ENCODE data around the gene C11orf24. TPM values are rescaled to one million over a fixed set of nuclear protein-coding genes. Genes with fewer than 3 reads are reported as not detected.

Gene C11orf24
- total RNA-seq, 1 donor from 2014 or later = 26.7 TPM

DNA sequence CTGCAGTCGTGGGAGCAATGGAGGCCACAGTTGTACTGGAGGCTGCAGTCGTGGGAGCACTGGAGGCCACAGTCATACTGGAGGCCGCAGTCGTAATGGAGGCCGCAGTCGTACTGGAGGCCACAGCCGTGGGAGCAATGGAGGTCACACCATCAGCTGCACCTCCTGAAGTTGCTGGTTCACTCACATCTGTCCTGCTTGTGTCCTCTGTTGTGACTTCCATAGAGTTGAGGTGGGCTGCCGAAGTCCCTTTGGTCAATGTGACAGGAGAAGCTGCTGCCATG is 9.3 kb downstream of the C11orf24 start:
- intact Hi-C loops (cut with DNase I) = no loop called here
- H3K36me3 ChIP-seq = peaks cover 57% of the 10 kb centered on the region
- no peaks in the 10 kb centered on the region for H3K27me3 ChIP-seq
- peaks cover 3% of the 10 kb centered on the region for H3K4me1 ChIP-seq
- no peaks in the 10 kb centered on the region for H3K9me3 ChIP-seq
- TF ChIP-seq CTCF (IDR thresholded peaks at IDR 0.05) = no peak
- DNase-seq (no peak), ATAC-seq (no peak)
- no peak overlapping the region for H3K27ac ChIP-seq
- H3K4me3 ChIP-seq = no peak overlapping the region

DNA sequence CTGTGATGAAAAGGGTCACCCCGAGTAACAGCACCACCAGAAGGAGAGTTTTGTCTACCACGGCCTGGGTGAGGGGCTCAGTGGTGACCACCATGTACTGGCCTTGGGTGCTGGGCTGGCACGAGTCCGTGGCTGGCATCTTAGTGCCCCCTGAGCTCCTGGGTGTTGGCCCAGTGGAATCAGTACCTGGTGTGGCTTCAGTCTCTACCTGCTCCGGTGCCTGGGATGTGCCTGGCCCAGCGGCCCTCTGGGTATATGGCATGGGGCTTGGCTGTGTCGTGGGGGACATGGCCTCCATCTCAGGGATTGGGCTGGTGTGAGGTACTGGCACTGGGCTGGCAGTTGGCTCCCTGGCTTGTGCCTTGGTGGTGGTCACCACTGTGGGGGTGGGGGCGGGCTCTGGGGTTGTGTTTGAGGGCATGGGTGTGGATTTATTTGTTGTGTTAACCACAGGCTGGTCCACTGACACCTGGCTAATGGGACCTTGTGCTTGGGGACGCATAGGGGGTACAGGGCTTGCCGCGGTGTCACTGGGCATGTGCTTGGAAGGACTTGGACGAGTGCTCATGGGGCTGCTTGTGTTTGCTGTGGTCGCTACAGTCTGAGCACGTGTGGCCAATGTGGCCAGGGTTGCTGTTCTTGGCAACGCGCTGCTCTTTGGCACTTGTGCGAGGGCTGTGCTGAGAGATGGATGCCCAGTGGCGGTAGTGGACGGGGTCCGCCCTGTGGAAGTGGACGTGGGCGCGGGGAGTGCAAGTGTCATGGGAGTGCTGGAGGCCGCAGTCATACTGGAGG is 9.8 kb downstream of the C11orf24 start:
- Histone ChIP-seq H3K4me1 (peaks cover 9% of the 10 kb centered on the region), H3K27ac (no peak overlapping the region), H3K9me3 (no peaks in the 10 kb centered on the region), H3K36me3 (peaks cover 52% of the 10 kb centered on the region), H3K4me3 (no peak overlapping the region), H3K27me3 (no peaks in the 10 kb centered on the region)
- intact Hi-C loops (cut with DNase I) = no loop called here
- ATAC-seq = no peak
- DNase-seq = no peak
- TF ChIP-seq CTCF (IDR thresholded peaks at IDR 0.05) = no peak

DNA sequence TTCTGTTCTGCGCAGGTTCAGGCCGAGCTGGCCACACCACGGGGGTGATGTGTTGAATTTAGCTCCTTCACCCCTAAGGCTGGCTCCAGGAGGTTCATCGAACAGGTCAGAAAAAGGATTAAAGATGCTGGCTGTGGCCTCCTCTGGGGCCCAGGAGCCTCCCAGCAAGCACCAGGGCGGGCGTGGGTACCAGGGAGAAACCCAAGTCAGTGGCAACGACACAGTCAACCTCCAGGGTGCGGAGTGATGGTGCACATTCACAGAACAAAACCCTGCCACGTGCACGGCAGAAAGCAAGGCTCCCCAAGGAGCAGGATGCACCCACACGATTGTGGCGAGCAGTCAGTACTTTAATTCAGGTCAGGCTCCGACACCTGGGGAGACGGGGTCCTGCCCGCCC is 10.8 kb downstream of the C11orf24 start:
- H3K27ac ChIP-seq = no peak overlapping the region
- intact Hi-C loops (cut with DNase I) = no loop called here
- DNase-seq (no peak), ATAC-seq (no peak)
- TF ChIP-seq CTCF (IDR thresholded peaks at IDR 0.05) = no peak
- no peaks in the 10 kb centered on the region for H3K9me3 ChIP-seq
- no peak overlapping the region for H3K4me3 ChIP-seq
- no peaks in the 10 kb centered on the region for H3K27me3 ChIP-seq
- peaks cover 9% of the 10 kb centered on the region for H3K4me1 ChIP-seq
- H3K36me3 ChIP-seq = peaks cover 43% of the 10 kb centered on the region

DNA sequence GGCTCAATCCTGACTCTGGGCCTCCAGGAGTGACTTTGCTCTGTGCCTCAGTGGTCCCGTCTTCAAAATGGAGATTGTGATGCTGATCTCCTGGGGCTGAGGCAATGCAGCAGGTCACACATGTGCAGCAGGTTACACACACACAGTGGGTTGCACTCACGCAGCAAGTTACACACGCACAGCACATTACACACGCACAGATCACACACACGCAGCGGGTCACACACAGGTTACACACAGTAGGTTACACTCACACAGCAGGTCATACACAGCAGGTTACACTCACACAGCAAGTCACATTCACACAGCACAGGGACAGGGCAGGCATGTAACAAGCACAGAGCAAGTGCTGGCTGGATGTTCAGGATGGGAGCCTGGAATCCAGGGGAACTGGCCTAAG is 11.3 kb downstream of the C11orf24 start:
- no peak overlapping the region for H3K4me3 ChIP-seq
- intact Hi-C loops (cut with DNase I) = no loop called here
- no peak for TF ChIP-seq CTCF (IDR thresholded peaks at IDR 0.05)
- DNase-seq = no peak
- peaks cover 37% of the 10 kb centered on the region for H3K36me3 ChIP-seq
- H3K9me3 ChIP-seq = no peaks in the 10 kb centered on the region
- no peaks in the 10 kb centered on the region for H3K27me3 ChIP-seq
- ATAC-seq = no peak
- H3K4me1 ChIP-seq = peaks cover 9% of the 10 kb centered on the region
- H3K27ac ChIP-seq = no peak overlapping the region

DNA sequence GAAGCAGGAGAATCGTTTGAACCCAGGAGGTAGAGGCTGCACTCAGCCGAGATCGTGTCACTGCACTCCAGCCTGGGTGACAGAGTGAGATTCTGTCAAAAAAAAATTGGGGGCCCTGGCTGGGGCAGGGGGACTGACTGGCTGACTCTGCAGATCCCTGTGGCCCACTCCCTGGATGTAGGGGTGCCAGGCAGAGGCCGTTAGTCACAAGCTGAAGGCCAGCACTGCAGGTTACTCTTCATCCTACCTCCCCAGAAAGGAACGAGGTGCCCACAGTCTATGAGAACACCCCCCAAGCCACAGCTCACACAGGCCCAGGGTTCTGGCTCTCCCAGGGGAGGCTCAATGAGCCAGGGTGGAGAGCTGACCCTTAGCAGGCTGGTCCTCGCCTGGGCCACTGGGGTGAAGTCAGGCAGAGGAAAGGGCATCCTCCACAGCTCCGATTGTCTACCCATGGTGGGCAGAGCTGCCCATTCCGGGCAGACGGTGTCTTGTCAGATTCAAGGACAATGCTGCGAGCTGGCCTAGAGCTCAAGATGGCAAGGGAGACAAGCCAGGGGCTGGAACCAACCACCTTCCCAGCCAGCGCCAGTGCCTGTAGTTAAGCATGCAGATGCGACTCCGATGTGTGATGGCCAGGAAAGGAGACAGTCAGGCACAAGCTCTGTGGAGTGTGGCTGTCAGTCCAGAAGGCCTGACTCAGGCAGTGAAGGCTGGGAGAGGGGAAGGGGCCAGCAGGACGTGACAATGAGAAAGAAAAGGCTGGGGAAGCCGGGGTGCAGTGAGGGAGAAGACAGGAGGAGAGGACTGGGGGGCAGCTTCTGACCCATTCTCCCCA is 12.4 kb downstream of the C11orf24 start:
- H3K27ac ChIP-seq = no peak overlapping the region
- no peaks in the 10 kb centered on the region for H3K9me3 ChIP-seq
- no peak for TF ChIP-seq CTCF (IDR thresholded peaks at IDR 0.05)
- H3K27me3 ChIP-seq = no peaks in the 10 kb centered on the region
- DNase-seq (no peak), ATAC-seq (no peak)
- peaks cover 9% of the 10 kb centered on the region for H3K4me1 ChIP-seq
- intact Hi-C loops (cut with DNase I) = loop anchor here (5.0 kb wide), 1 partner anchor 188 kb away; no protein-coding TSS in a partner anchor
- H3K36me3 ChIP-seq = peaks cover 29% of the 10 kb centered on the region
- no peak overlapping the region for H3K4me3 ChIP-seq
